ENCODE measurements around the gene ADAT3.

- no peak for TF ChIP-seq SUZ12 (IDR thresholded peaks at IDR 0.05)
- no peak for TF ChIP-seq PKNOX1 (IDR thresholded peaks at IDR 0.05)
Observed at GRCh38 chr19:1914826-1915341, 9.7 kb downstream of the ADAT3 start.

All from HEK293T (cell line).